ENCODE measurements around the gene ZBED2. TPM values are rescaled to one million over a fixed set of nuclear protein-coding genes. Genes with fewer than 3 reads are reported as not detected.

Gene ZBED2
- total RNA-seq, 1 experiment from 2014 or later: 0.10 TPM

DNA sequence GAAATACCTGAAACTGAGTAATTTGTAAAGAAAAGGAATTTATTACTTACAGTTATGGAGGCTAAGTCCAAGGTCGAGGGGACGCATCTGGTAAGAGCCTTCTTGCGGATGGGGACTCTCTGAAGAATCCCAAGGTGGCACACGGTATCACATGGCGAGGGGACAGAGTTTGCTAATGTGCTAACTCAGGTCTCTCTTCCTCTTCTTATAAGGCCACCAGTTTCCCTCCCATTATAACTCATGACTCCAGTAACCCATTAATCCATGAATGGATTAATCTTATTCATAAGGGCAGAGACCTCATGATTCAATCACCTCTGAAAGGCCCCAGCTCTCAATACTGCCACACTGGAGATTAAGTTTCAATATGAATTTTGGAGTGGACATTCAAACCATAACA lies 15.7 kb downstream of the ZBED2 start:
- H3K4me3 ChIP-seq (ENCODE audit: low read depth in 2 of 2, low read length in 2 of 2): no peak overlapping the region
- CTCF ChIA-PET: no interaction called here
- BruUV-seq (replicated peaks): no TSS peak
- TF ChIP-seq TCF7L2 (IDR thresholded peaks at IDR 0.05; ENCODE audit: low read depth, low read length) (no peak), POLR2AphosphoS5 (IDR thresholded peaks at IDR 0.05; ENCODE audit: low read depth, low read length) (no peak), CTCF (IDR thresholded peaks at IDR 0.05) (no peak), SIN3A (IDR thresholded peaks at IDR 0.05; ENCODE audit: borderline replicate concordance, insufficient read depth, low read depth, low read length) (no peak), REST (IDR thresholded peaks at IDR 0.05; ENCODE audit: insufficient read depth in 1 of 2, low read depth in 2 of 2, low read length in 1 of 2) (no peak)
- in situ Hi-C loops (cut with HindIII; ENCODE audit: low pct_unique_long_range_greater_than_20kb, low sequenced_read_pairs): no loop called here
- H3K27me3 ChIP-seq (ENCODE audit: control insufficient read depth, insufficient read depth, low read length): no peaks in the 10 kb centered on the region
- intact Hi-C loops (cut with micrococcal nuclease; ENCODE audit: unreplicated experiment): loop anchor here (10.0 kb wide), 1 partner anchor 115 kb away; no protein-coding TSS in a partner anchor
- H3K9me3 ChIP-seq (ENCODE audit: control insufficient read depth, insufficient read depth, low read depth, low read length): no peaks in the 10 kb centered on the region
- H3K4me1 ChIP-seq (ENCODE audit: control insufficient read depth, insufficient read depth, low read length): no peaks in the 10 kb centered on the region
- DNase-seq (ENCODE audit: low read depth, low spot score): no peak
- H3K27ac ChIP-seq (ENCODE audit: low read length): no peak overlapping the region
- H3K36me3 ChIP-seq (ENCODE audit: control insufficient read depth, insufficient read depth, low read length): no peaks in the 10 kb centered on the region
- ATAC-seq: no peak
- POLR2A ChIA-PET: no interaction called here

DNA sequence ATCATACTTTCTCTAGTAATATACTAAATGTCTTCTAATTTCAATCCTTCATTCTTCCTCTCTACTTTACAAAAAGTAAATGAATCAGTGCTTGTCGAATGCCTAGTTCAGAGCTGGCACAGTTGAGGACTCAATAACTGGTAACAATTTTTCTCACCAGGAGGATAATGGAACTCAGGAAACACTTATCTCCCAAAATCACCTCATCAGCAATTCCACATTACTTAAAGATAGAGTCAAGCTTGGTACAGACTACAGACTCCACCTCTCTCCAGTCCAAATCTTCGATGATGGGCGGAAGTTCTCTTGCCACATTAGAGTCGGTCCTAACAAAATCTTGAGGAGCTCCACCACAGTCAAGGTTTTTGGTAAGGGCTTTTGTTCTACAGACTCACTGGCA lies 16.3 kb downstream of the ZBED2 start:
- no peak for TF ChIP-seq TCF7L2 (IDR thresholded peaks at IDR 0.05; ENCODE audit: low read depth, low read length)
- no peak for TF ChIP-seq REST (IDR thresholded peaks at IDR 0.05; ENCODE audit: insufficient read depth in 1 of 2, low read depth in 2 of 2, low read length in 1 of 2)
- no peak for TF ChIP-seq SIN3A (IDR thresholded peaks at IDR 0.05; ENCODE audit: borderline replicate concordance, insufficient read depth, low read depth, low read length)
- TF ChIP-seq POLR2AphosphoS5 (IDR thresholded peaks at IDR 0.05; ENCODE audit: low read depth, low read length): no peak
- CTCF ChIA-PET: no interaction called here
- intact Hi-C loops (cut with micrococcal nuclease; ENCODE audit: unreplicated experiment): loop anchor here (10.0 kb wide), 1 partner anchor 116 kb away; no protein-coding TSS in a partner anchor
- no peaks in the 10 kb centered on the region for H3K9me3 ChIP-seq (ENCODE audit: control insufficient read depth, insufficient read depth, low read depth, low read length)
- no peak overlapping the region for H3K27ac ChIP-seq (ENCODE audit: low read length)
- POLR2A ChIA-PET: no interaction called here
- H3K4me3 ChIP-seq (ENCODE audit: low read depth in 2 of 2, low read length in 2 of 2): no peak overlapping the region
- no peak for ATAC-seq
- H3K4me1 ChIP-seq (ENCODE audit: control insufficient read depth, insufficient read depth, low read length): no peaks in the 10 kb centered on the region
- in situ Hi-C loops (cut with HindIII; ENCODE audit: low pct_unique_long_range_greater_than_20kb, low sequenced_read_pairs): no loop called here
- no peaks in the 10 kb centered on the region for H3K36me3 ChIP-seq (ENCODE audit: control insufficient read depth, insufficient read depth, low read length)
- H3K27me3 ChIP-seq (ENCODE audit: control insufficient read depth, insufficient read depth, low read length): no peaks in the 10 kb centered on the region
- no peak for DNase-seq (ENCODE audit: low read depth, low spot score)
- no TSS peak for BruUV-seq (replicated peaks)

Measured in Panc1 (cell line).